ENCODE results near the gene REPS1.

DNA sequence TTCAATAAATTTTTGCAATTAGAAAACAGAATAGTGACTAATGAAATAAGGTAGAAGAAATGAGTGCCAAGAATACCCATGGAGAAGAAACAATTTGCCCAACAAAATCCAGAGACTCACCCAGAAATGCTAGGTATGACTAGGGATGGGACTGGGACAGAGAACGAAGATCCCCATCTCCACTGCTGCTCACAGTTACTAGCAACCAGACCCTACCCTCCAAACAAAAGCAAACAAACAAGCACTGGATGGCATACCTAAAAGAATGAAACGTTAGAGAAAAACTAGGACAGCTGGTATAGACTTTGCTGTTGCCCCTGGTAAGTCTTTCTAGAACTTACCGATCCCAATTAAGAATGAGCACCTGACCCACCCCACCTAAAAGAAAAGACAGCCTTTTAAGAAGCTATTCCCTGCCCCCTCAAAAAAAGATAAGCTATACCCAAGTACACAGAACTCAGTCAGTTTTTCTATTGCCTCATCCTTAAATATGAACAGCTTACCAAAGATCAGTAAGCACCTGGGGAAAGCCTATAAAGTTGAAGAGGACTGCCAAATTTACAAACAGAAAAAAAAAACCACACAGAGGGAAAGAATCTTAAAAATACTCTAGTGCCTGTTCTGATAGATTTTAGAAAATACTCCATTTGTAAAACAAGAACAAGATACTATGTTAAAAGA is 31.7 kb downstream of the REPS1 start:
- no peak for TF ChIP-seq EP300 (IDR thresholded peaks at IDR 0.05)
- TF ChIP-seq, protein P1, sequence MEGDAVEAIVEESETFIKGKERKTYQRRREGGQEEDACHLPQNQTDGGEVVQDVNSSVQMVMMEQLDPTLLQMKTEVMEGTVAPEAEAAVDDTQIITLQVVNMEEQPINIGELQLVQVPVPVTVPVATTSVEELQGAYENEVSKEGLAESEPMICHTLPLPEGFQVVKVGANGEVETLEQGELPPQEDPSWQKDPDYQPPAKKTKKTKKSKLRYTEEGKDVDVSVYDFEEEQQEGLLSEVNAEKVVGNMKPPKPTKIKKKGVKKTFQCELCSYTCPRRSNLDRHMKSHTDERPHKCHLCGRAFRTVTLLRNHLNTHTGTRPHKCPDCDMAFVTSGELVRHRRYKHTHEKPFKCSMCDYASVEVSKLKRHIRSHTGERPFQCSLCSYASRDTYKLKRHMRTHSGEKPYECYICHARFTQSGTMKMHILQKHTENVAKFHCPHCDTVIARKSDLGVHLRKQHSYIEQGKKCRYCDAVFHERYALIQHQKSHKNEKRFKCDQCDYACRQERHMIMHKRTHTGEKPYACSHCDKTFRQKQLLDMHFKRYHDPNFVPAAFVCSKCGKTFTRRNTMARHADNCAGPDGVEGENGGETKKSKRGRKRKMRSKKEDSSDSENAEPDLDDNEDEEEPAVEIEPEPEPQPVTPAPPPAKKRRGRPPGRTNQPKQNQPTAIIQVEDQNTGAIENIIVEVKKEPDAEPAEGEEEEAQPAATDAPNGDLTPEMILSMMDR (IDR thresholded peaks at IDR 0.05): no peak

Data from ovary (tissue), 3 donors.